Activated T-helper 9 cell treated with anti-CD3 and anti-CD28 coated beads, Interleukin-2, amount 50 U/mL, for 16 hours (primary cell): ENCODE data around the gene FAM83B.
"Not testable (repeated sequence)": the region's sequence is repeated elsewhere in the genome, so short reads cannot be mapped to it uniquely, and the experiment has no call there.

ENCODE experiments used
- DNase-seq: peaks from one replicate; pipeline ENCODE4 v3.0.0-alpha.2; 2020; ENCODE audit warnings: low read depth

FAM83B gene

DNA sequence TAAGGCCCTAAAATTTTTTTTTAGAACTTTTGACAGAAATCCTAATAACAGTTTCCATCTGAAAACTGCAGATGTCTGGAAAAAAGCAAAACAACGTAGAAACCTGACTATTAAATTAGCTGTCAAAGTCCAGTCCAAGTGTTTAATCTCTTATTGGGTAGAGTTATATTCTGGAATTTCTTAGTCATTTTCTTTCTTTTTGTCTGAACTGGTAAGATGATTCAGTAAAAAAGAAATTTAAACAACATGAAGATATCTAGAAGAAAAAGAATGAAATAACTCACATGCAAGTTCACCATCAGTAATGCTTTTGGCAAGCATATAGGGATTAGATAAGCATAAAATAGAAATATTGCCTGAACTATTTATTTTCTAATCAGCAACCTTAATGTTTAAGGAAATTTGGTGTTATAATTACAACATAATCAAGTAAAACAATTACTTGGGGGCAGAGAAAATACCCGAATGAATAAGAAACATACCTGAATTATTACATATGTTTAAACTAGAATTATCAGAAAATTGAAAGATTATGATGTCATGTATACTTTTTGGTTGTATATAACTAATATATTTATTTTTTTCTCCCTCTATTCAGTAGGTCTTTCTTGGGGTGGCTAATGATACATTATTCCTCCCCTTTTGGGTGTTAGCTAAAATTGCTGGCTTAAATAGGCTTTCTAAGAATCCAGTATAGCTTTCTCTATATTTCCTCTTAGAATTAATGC lies 51.1 kb downstream of the FAM83B start:
- DNase-seq, result no peak

DNA sequence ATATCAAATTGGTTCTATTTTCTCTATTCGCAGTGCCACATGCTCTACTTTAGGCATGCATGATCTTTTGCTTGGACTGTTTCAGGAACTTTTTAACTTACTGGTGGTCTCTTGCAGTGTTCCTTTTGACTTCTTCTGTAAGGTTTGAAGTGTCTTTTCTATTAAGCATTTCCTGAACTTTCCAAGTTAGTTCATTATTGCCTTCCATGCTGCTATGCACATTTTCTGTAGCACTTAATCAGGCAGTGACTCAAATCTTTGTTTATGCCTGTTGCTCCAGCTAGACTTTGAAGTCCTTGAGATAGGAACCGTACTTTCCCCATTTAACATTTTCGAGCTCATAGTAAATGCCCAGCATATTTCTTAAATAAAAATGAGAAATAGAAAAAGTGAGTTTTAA lies 52.2 kb downstream of the FAM83B start:
- DNase-seq, result no peak

DNA sequence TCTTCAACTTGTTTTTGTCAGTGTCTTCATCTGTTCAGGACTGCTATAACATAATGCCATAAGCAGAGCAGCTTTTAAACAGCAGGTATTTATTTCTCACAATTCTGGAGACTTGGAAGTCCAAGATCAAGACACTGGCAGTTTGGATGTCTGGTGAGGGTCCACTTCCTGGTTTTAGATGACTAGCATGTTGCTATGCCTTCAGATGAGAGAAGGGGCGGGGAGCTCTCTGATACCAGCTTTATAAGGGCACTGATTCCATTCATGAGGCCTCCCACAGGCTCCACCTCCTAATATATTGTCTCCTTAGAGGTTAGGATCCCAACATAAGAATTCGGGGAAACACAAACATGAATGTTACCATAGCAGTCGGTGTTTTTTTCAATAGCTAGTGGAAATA lies 52.9 kb downstream of the FAM83B start:
- no peak for DNase-seq

DNA sequence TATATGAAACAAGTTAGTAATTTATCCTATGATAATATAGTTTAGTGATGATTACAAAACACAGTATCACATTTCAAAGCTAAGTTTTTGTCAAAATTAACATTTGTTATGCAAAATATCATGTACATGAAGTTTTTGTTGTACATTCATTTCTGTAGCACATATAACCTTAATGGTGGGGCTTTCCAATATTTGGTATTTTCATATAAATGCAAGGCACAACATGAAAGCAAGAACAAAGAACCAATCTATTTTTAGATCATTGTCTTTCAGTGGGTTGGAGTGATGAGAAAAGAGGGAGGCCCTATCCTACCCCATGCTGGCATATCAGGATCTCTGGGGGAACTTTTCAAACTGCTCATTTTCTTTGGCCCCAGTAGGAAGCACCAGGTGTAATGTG lies 53.4 kb downstream of the FAM83B start:
- DNase-seq, result no peak

DNA sequence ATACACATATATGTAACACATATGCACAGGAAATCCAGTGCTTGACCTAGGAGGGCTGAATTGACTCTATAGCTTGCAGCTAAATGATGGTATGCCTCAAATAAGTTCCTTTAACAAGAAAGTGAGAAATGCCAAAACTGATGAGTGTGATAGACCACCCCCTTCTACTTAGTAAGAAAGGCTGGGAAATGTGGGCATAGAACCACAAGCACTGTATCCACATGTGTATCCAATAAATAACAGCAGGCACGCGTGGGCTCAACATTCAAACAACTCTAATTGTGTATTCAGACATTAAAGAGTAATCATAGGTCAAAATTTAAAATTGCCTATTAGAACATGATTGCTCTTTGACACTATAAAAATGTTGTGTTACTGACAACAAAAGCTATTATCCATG lies 54.1 kb downstream of the FAM83B start:
- DNase-seq, result no peak

DNA sequence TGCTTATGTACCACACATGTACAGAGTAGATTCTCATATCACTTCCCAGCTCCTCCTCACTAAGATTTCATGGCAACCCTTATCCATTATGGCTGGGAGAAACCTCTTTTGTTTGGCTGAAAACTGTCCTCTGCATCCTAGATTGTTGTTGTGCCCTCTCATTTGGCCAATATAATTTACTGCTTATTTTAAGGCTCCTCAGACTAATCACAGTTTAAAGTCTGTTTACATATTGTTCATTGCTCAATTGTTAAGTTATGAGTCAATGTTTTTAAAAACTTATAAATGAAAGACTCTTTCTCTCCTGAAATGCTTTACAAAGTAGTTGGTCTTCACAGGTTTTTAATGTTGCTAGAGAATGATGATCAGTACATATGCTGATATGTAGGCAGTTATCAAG lies 57.3 kb downstream of the FAM83B start:
- no peak for DNase-seq

DNA sequence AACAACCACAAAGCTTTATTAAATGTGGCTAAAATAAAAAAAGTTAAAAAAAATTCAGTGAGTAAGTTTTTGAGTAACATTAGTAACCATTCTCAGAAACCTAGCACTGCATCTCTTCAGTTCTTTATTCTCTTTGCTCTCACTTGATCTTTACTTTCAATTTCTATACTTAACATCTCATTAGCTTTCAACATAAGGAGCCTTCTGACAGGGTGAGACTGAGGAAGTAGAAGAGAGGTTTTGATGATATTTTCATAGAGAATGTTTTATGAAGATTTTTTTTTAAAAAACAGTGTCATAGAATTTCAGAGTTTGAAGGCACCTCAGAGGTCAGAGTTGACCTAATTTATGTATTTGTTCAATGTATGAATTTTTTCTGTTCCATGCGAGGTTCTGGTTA lies 60.8 kb downstream of the FAM83B start:
- DNase-seq, result no peak

DNA sequence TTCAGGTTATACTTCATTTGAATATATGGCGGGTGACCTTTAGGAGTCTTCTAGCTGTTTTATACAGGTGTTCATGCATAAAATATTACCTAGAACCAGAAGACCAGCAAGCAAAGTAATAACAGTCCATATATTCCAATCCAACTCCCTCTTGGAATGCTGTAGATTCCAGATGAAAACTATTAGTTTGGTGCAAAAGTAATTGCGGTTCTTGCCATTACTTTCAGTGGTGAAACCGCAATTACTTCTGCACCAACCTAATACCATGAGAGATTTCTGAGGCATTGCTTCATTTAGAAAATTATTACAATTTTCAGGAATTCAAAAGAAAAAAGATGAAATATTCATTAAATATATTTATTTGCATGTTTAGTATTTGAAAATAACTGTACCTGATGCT lies 62.6 kb downstream of the FAM83B start:
- no peak for DNase-seq

DNA sequence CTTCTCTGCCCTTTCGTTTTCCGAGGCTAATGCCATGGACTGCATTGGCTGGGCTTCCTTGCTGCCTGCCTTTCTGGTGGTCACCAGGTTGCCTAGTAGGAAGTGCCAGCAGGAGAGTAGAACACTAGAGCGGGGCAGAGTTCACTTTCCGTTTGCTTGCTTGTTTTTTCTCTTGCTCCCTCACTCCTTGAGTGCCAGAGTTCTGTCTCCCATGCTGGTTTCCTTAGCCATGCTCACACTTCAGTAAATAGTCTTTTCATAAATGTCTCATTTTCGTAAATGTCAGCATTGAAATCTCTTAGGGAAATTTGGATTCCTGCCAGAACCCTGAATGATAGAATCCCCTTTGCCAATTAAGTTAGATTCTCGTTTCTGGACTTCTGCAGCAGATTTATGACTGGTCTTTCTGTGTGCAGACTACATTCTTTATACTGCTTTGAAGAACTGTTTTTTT lies 63.9 kb downstream of the FAM83B start:
- no peak for DNase-seq

DNA sequence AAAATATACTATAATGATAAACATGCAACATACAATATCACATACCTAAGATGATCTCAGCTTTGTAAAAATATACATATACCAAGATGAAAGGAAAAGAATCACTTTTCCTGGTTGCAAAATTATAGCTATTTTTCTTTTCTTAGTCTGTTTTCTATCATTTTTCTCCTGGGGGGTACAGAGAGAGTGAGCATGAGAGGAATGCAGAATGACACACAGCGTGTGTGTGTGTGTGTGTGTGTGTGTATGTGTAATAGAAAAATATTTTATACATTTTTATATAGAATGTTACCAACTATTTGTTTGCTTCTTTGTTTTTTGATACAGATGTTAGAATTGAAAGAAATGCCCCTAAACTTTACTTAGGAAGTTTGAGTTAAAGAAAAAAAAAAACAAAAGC lies 64.3 kb downstream of the FAM83B start:
- no peak for DNase-seq

DNA sequence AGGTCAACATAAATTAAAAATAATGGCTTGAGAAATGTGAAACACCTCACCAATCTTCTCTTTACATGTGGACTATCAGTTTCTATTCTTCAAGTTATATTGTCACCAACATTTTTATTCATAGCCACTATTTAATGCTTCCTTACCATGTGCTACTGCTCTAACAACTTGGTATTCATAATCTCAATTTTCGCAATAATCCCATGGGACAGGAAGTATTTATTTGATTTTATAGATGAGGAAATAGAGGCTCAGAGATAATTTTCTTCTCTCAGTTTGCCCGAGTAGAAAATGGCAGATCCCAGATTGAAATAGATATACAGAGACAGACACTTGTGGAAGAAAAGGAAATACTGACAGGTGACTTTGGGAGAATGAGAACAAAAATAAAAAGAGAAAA lies 66.6 kb downstream of the FAM83B start:
- no peak for DNase-seq

DNA sequence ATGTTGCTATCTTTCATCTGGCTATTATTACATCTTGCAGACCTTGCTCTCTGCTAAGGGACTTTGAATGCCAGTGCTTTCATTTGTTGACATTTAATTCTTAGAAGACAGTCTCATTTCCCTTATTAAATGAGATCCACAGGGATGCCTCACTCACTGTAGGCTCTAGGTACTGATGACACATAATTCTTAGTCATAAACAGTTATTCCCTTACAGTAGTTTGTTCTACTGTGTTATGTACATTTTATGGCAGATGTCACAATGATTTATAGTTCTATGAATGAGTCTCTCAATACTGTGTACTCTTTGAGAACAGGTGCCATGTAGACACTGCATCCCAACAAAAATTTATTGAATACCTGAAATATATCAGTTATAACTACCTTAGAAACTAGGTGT lies 70.3 kb downstream of the FAM83B start:
- no peak for DNase-seq

DNA sequence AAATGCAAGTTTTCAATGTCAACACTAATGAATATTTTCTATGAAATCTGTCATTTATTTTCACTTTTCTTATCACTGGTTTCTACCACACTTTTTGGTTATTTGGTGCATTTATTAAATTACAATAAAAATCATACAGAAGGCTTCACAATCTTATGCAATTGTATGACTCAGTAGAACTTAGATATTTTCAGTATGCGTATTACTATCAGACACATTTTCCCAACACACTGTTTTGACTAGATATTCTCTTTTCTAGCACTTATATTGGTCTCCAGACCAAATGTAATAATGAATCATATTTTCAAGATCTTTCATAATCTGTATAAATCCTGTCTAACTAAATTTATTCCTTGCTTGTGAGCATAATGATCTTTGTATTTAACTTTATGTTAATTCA lies 74.1 kb downstream of the FAM83B start:
- no peak for DNase-seq

DNA sequence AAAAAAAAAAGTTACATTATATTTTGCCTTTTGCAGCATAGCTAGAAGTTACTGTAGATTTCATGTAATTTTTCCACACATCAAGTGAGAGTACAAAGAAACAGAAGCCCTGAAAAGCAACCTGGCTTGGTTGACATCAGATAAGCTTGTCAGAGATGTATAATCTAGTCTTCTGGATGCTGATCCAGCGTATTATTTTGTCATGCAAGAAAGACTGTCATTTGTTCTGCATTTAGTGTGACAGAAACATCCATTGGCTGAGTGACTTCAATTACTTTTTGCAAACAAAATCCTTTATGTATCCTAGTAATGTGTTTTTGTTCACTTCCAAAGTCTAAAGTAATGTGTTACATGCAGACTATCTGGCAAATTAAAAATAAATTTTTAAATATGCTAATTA lies 75.3 kb downstream of the FAM83B start:
- DNase-seq, result no peak

DNA sequence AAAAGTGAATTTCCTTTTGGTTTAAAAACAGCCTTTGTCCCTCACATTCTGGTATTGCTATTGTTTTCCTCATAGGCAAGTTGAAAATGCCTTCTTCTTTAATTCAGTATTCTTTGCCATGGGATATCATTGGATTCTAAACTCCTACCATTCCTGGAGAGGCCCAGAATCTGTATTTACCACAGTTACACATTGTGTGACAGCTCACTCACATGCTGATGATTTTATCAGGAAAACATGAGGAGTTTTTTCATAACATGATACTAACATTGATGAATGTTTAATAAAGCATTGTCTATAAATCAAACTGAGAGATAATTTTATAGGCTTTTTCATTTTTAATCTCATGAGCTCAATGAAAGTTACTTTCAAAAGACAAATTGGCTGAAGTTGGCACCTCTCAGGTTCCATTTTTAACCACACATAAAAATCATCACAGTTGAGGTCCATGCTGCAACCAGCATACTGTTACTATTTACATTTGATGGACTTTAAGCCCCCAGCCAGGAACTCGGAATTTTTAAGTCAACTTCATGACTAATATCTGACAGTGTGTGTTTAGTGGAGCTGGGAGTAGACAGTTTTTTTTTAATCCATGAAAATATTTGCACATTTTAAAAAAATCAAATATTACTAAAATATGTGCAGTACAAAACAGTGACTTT lies 82.8 kb downstream of the FAM83B start:
- no peak for DNase-seq

DNA sequence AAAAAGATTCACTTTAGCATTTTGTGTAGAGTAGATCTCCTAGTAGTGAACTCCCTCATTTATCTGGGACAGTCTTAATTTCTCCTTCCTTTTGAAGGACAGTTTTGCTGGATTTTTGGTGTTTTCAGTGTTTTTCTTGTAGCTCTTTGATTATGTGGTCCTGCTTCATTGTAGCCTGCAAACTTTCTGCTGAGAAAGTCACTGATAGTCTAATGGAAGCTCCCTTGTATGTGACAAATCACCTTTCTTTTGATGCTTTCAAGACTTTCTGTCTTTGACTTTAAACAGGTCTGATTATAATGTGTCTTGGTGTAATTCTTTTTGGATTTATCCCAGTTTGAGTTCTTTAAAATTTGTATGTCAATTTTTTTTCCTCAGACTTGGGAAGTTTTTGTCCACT lies 86.1 kb downstream of the FAM83B start:
- no peak for DNase-seq

DNA sequence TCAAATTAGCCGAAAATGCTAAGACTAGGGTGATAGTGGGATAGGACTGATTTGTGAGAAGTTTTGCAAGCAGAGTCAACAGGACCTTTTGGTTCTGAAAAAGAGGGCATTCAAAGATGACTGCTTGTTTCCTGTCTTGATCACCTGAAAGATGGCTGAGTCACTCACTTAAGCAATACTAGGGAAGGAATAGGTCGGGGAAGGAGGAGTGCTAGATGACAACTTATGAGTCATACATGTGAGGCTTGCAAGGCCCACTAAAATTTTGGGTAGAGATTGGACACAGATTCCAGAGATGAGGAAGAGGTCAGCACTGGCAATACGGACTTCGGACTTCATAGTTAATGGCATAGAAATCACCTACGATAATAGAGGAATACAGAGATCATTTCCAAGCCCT lies 89.2 kb downstream of the FAM83B start:
- DNase-seq, result no peak

DNA sequence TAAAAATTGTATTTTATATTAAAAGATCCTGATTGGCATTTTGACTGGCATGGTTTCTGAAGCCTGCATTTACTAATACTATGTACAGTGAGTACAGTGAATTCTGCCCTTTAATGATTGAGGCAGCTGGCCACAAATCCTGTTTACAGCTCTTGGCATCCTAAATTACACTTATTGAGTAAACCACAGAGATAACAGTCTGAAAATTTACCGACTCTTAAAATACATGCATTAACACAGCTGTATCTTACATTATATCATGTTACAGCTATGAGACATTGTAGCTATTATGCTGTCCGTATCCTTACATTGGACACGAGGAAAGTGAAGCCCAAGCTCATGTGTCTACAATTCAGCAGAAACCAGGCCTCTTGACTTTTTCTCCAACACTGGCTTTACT lies 90.8 kb downstream of the FAM83B start:
- no peak for DNase-seq

DNA sequence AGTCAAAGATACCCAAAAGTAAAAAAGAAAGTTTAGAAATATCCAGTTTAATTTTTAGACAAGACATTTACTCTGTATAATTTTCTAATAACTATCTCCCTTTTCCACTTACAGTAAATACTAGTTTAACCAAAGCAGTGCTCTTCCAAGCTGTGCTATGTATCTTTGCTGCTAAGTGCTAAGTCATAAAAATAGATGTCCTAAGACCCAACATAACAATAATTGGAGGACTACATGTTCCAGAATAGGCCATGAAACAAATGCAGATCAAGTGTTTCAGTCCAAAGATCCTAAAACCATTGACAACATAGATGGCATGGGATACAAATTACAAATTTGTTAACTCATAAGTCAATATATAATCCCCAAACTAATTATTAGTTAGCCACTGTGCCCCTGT lies 111.1 kb downstream of the FAM83B start:
- DNase-seq, result no peak

DNA sequence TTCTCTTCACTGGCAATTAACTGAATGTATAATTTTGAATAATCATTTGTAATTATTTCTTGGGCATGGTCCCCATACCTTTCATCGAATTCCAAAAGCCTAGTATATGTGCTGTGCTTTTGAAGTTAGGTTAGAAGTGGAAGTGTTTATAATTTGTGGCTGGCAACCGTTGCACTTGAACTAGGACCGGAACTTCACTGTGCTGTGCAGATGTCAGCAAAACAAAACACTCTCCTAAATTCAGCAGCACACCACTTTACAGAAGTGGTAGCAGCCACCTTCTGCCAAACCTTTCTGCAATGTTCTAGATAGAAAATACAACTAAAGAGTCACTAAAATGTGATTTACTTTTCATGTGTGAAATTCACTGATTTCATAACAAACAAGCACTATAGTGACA lies 111.9 kb downstream of the FAM83B start:
- DNase-seq, result no peak

DNA sequence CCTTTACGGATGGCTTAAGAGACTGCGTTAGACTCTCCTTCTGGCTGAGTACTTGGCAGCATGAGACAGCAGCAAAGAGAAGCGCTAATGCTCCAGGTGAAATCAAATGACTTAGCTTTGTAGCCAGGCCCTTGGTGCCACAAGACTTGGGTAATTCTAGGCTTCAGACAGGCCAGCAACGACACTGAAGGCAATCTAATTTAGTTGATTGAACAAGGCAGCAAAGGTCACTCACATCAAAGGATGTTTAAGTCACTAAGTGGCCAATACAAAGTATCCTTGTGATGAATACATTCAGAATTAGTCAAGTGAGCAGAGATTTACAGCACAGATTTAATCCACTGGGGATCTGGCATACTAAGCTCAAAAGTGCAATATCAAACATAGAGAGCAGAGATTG lies 113.2 kb downstream of the FAM83B start:
- DNase-seq, result no peak

DNA sequence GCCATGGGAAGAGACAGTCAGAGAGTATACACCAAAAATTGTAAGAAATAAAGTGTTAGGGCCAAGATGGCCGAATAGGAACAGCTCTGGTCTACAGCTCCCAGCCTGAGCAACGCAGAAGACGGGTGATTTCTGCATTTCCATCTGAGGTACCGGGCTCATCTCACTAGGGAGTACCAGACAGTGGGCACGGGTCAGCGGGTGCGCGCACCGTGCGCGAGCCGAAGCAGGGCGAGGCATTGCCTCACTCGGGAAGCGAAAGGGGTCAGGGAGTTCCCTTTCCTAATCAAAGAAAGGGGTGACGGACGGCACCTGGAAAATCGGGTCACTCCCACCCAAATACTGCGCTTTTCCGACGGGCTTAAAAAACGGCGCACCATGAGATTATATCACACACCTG lies 114.8 kb downstream of the FAM83B start:
- DNase-seq, result not testable (repeated sequence)

DNA sequence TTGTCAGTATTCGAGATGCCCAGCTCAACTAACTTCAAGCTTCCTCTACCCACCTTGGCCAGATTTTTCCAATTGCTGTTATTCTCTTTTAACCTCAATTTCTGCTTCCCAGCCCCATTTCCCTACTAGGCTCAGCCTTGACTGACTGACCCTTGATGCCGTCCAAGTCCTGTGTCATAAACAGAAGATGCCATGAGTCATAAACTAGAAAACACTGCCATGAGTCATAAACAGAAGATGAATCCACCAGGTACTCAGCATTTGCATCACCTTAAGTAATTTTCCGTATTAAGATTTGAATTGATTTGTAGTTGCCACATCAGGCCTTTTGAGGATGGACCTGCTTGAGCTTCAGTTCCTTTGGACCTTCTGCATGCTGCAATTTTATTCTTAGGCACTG lies 123.8 kb downstream of the FAM83B start:
- no peak for DNase-seq

DNA sequence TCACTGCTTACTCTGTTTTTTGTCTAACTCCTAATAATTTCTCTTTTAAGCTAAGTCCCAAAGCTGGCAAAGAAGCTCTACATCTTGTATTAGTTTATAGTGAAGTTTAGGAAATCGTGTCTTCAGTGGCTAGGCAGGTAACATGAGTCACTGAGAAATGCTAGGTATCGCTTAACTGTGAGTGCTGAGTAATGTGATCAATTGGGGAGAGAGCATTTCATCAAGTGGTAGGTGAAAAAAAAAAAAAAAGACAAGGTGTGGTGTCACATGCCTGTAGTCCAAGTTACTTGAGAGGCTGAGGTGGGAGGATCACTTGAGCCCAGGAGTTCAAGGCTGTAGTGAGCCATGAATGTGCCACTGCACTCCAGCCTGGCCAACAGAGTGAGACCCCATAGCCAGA lies 125.3 kb downstream of the FAM83B start:
- no peak for DNase-seq
